Gastrocnemius medialis (tissue), 4 donors: ENCODE measurements around the gene LCLAT1.

Source experiments
- CTCF ChIP-seq, 5 experiments: fragments of 450-650 bp in 3 of 5; fragments of 200-600 bp in 2 of 5; sonication (generic) in 2 of 5; IDR thresholded peaks in 4 of 5; conservative IDR thresholded peaks in 1 of 5; 1 replicate in 4 of 5; 2 replicates in 1 of 5; pipeline ENCODE4 v1.5.1; 2016 to 2019; ENCODE audit warnings: antibody characterized with exemption in 5 of 5, mild to moderate bottlenecking in 3 of 5, moderate library complexity in 3 of 5
- POLR2A ChIP-seq, 2 donors: fragments of 450-650 bp; IDR thresholded peaks; one replicate each; pipeline ENCODE4 v1.6.1; 2017; ENCODE audit warnings: antibody characterized with exemption in 2 of 2, mild to moderate bottlenecking in 2 of 2, moderate library complexity in 2 of 2

- no peak for TF ChIP-seq CTCF (IDR thresholded peaks at IDR 0.05 in 4 of 5, conservative IDR thresholded peaks at IDR 0.05 in 1 of 5)
- TF ChIP-seq POLR2A (IDR thresholded peaks at IDR 0.05): no peak
Measured at GRCh38 chr2:30437809-30438548, 9.1 kb upstream of the LCLAT1 start.
